WI38 (cell line): Measurements from ENCODE around the gene KRT9.

Experiments
- H3K4me3 ChIP-seq: 2 replicates; pipeline ENCODE4 v1.5.1; 2011; ENCODE audit warnings: low read depth, mild to moderate bottlenecking, control low read depth, low read length
- TF ChIP-seq, protein P1 (sequence below): IDR thresholded peaks from 2 replicates; pipeline ENCODE4 v1.5.1; 2012; ENCODE audit warnings: low read depth, mild to moderate bottlenecking, control low read depth, low read length

KRT9 gene

GRCh38 chr17:41551365-41551764 is 20.5 kb downstream of the KRT9 start:
- no peak overlapping the region for H3K4me3 ChIP-seq
- TF ChIP-seq, protein P1, sequence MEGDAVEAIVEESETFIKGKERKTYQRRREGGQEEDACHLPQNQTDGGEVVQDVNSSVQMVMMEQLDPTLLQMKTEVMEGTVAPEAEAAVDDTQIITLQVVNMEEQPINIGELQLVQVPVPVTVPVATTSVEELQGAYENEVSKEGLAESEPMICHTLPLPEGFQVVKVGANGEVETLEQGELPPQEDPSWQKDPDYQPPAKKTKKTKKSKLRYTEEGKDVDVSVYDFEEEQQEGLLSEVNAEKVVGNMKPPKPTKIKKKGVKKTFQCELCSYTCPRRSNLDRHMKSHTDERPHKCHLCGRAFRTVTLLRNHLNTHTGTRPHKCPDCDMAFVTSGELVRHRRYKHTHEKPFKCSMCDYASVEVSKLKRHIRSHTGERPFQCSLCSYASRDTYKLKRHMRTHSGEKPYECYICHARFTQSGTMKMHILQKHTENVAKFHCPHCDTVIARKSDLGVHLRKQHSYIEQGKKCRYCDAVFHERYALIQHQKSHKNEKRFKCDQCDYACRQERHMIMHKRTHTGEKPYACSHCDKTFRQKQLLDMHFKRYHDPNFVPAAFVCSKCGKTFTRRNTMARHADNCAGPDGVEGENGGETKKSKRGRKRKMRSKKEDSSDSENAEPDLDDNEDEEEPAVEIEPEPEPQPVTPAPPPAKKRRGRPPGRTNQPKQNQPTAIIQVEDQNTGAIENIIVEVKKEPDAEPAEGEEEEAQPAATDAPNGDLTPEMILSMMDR: no peak

- TF ChIP-seq, protein P1: no peak
Measured at GRCh38 chr17:41549596-41550039, 22.2 kb downstream of the KRT9 start.

DNA sequence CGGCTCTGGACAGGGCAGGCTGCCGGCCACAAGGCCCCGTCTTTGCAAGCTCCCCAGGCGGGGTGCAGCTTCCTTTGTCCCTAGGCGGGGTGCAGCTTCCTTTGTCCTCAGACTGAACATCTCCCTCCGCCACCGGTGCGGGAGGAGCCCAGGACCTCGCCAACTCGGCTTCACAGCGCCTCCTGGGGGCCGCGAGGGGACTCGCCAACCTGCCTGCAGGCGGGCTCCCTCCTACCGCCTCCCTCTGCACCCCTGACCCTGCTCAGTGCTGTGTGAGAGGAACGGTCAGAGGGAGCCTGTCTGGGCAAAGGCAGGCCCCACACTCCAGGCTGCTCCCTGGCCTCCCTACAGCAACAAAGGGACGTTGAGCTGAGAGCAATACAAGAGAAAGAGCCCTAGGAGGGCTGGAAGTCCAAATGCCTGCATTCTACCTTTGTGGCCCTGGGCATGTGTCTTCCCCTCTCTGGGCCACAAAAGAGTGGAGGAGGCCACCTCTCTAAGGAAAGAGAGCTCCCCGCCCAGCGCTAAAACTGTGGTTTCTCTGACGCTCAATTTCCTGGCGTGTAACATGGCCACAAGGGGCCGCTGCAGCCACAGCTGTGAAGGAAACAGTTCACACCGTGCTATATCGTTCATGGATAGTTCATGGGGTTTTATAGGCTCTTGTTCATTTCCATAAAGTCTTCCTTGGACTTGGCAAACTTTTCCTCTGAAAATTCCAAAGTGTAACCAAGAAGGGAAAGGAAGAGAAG is 22.8 kb downstream of the KRT9 start:
- TF ChIP-seq, protein P1: peak; percentile 75
- peak overlapping the region; percentile 24; the same call in 1 of the 2 replicates for H3K4me3 ChIP-seq

More at GRCh38 chr17:41549596-41550039, 22.2 kb downstream of the KRT9 start:
- H3K4me3 ChIP-seq: no peak overlapping the region

DNA sequence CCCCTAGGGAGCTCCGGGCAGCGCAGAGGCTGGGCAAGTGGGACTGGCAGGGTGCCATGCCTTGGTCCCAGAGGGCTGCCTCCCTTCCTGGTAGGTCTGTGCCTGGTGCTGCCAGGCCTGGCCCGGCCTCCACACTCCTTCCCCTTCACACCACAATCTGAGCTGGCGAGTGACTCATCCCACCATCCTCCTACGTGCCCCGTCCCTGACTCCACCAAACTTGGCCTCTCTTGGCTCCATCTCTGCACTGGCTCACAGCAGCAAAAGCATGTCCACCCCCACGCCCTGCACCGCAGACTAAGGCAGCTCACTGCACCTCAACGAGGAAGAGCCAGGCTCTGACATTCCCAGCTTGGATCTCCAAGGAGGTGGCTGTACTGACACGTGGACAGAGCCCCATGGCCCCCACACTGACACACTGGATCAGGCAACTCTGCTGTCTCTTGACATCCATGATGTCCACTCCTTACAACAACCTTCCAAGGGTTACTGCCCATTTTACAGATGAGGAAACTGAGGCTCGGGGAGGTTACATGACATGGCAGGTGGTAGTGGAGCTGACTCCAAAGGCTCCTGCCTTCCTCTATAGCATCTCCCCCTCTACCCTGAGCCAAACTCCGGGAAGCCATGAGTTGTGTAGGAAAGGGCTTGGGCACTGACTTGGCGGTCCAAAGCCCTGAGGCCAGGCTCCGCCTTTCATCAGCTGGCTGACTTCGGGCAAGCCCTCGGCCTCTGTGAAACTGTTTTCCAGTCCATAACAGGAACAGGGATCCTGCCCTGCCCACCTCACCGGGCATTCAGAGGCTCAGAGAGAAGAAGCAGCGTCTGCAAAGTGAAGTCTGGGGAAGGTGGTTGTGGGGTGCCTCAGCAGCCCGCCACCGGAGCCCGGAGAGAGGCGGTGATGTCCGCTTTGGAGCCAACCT is 23.7 kb downstream of the KRT9 start:
- TF ChIP-seq, protein P1: no peak
- H3K4me3 ChIP-seq: peak overlapping the region; percentile 24; the same call in 1 of the 2 replicates

DNA sequence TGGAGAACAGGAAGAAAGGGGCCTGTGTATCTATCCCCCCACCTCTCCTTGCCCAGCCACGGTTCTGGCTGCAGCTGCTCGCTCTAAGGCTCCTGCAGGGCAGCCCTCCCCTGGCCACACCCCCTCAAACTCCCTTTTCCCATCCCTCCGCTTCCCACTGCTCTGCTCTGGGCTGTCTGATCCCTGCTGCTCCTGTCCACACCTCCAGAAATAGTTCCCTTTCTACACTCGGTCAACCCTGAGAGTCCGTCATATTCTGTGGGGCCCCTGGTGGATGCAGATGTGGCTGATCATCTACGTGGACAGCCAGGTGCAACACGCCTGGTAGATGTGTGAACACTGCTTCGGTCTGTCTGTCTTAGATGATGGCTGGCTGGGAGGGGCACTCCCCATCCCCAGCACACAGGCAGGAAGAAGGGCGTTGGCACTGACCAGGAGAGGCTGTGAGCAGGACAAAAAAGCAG is 24.4 kb downstream of the KRT9 start:
- TF ChIP-seq, protein P1: no peak
- no peak overlapping the region for H3K4me3 ChIP-seq

- TF ChIP-seq, protein P1: no peak
- no peak overlapping the region for H3K4me3 ChIP-seq
Measured at GRCh38 chr17:41546819-41547218, 25.0 kb downstream of the KRT9 start.
